ENCODE results near the gene ZNRF3. TPM values are rescaled to one million over a fixed set of nuclear protein-coding genes. Genes with fewer than 3 reads are reported as not detected.

ZNRF3 gene
- total RNA-seq, 2 donors from 2014 or later = 7.8 to 8.6 TPM

DNA sequence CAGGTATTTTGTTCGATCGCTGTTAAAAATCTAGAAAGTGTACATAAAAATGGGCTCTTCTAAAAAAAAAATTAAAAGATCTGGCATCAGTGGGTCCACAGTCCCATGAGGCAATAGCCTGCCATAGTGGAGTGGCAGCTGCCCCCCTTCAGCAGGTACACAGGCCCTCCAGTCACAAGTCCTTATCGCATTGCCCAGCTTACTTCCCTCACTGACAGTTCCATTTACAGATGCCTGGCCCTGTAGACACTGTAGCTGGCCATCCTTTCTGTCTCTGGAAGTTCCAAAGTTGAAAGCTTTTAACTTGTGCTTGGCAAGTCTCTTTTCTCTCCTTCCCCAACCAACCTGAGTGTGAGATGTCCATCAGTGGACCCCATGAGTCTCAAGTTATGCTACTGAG, 11.4 kb downstream of the ZNRF3 start:
- Histone ChIP-seq H3K4me1 (peaks cover 11% of the 10 kb centered on the region), H3K27ac (no peak overlapping the region), H3K9me3 (no peaks in the 10 kb centered on the region), H3K4me3 (no peak overlapping the region), H3K27me3 (no peaks in the 10 kb centered on the region), H3K36me3 (replicated peaks in 1 of 2; ENCODE audit: insufficient read depth in 1 of 2, low read depth in 2 of 2) (no peaks in the 10 kb centered on the region)
- TF ChIP-seq POLR2A (IDR thresholded peaks at IDR 0.05) = no peak
- TF ChIP-seq, protein P1, sequence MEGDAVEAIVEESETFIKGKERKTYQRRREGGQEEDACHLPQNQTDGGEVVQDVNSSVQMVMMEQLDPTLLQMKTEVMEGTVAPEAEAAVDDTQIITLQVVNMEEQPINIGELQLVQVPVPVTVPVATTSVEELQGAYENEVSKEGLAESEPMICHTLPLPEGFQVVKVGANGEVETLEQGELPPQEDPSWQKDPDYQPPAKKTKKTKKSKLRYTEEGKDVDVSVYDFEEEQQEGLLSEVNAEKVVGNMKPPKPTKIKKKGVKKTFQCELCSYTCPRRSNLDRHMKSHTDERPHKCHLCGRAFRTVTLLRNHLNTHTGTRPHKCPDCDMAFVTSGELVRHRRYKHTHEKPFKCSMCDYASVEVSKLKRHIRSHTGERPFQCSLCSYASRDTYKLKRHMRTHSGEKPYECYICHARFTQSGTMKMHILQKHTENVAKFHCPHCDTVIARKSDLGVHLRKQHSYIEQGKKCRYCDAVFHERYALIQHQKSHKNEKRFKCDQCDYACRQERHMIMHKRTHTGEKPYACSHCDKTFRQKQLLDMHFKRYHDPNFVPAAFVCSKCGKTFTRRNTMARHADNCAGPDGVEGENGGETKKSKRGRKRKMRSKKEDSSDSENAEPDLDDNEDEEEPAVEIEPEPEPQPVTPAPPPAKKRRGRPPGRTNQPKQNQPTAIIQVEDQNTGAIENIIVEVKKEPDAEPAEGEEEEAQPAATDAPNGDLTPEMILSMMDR (IDR thresholded peaks at IDR 0.05) = no peak
- intact Hi-C loops (cut with DNase I) = no loop called here
- WGBS, 2 donors = 75 to 88% methylated on average over 3 of the region's 3 CpGs
- DNase-seq (no peak), ATAC-seq (no peak)

- H3K27me3 ChIP-seq = no peaks in the 10 kb centered on the region
- no peak overlapping the region for H3K4me3 ChIP-seq
- ATAC-seq = no peak
- intact Hi-C loops (cut with DNase I) = no loop called here
- DNase-seq = no peak
- 78 to 89% methylated on average over 2 of the region's 2 CpGs for WGBS, 2 donors
- no peaks in the 10 kb centered on the region for H3K9me3 ChIP-seq
- H3K27ac ChIP-seq = no peak overlapping the region
- TF ChIP-seq POLR2A (IDR thresholded peaks at IDR 0.05) = no peak
- TF ChIP-seq, protein P1 (IDR thresholded peaks at IDR 0.05) = no peak
- peaks cover 11% of the 10 kb centered on the region for H3K4me1 ChIP-seq
- H3K36me3 ChIP-seq (replicated peaks in 1 of 2; ENCODE audit: insufficient read depth in 1 of 2, low read depth in 2 of 2) = no peaks in the 10 kb centered on the region
These were observed 13.2 kb downstream of the ZNRF3 start for GRCh38 chr22:28896611-28897010.

- Histone ChIP-seq H3K36me3 (replicated peaks in 1 of 2; ENCODE audit: insufficient read depth in 1 of 2, low read depth in 2 of 2) (no peaks in the 10 kb centered on the region), H3K9me3 (no peaks in the 10 kb centered on the region), H3K27me3 (no peaks in the 10 kb centered on the region), H3K4me1 (peaks cover 5% of the 10 kb centered on the region), H3K4me3 (no peak overlapping the region), H3K27ac (no peak overlapping the region)
- 91 to 94% methylated on average over 4 of the region's 4 CpGs for WGBS, 2 donors
- intact Hi-C loops (cut with DNase I) = no loop called here
- DNase-seq = no peak
- TF ChIP-seq POLR2A (IDR thresholded peaks at IDR 0.05) = no peak
- TF ChIP-seq, protein P1 (IDR thresholded peaks at IDR 0.05) = no peak
- no peak for ATAC-seq
These were observed 14.9 kb downstream of the ZNRF3 start for GRCh38 chr22:28898233-28898629.

- no peak for ATAC-seq
- intact Hi-C loops (cut with DNase I) = no loop called here
- H3K9me3 ChIP-seq = no peaks in the 10 kb centered on the region
- H3K4me3 ChIP-seq = no peak overlapping the region
- no peaks in the 10 kb centered on the region for H3K36me3 ChIP-seq (replicated peaks in 1 of 2; ENCODE audit: insufficient read depth in 1 of 2, low read depth in 2 of 2)
- no peak overlapping the region for H3K27ac ChIP-seq
- peaks cover 16% of the 10 kb centered on the region for H3K4me1 ChIP-seq
- H3K27me3 ChIP-seq = no peaks in the 10 kb centered on the region
- TF ChIP-seq, protein P1 (IDR thresholded peaks at IDR 0.05) = no peak
- no peak for TF ChIP-seq POLR2A (IDR thresholded peaks at IDR 0.05)
- DNase-seq = no peak
- WGBS, 2 donors = 70 to 84% methylated on average over 9 of the region's 9 CpGs
These were observed 16.0 kb downstream of the ZNRF3 start for GRCh38 chr22:28899199-28899853.

DNA sequence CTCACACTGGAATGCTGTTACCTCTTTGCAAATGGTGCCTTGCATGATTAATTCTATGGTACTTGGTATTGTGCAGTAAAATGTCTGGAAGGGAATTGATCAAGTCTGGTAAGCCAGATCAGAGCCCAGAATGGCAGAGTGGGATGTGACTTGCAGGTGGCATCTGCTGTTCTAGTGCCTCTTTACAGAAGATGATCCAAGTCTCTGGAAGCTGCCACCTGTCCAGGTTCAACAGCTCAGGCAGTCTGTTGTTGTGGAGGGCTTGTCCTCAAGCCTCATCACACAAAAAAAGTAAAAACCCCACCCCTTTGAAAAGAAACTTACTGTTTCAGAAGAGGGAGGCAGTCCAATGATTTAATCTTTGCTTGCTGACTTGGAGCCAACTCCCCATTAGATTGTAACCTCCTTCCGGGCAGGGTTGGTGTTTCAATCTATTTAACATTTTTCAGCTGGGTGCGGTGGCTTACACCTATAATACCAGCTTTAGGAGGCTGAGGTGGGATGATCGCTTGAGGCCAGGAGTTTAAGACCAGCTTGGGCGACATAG, 17.1 kb downstream of the ZNRF3 start:
- intact Hi-C loops (cut with DNase I) = no loop called here
- Histone ChIP-seq H3K4me3 (no peak overlapping the region), H3K27ac (no peak overlapping the region), H3K27me3 (no peaks in the 10 kb centered on the region), H3K9me3 (no peaks in the 10 kb centered on the region), H3K36me3 (replicated peaks in 1 of 2; ENCODE audit: insufficient read depth in 1 of 2, low read depth in 2 of 2) (no peaks in the 10 kb centered on the region), H3K4me1 (peaks cover 28% of the 10 kb centered on the region)
- TF ChIP-seq, protein P1 (IDR thresholded peaks at IDR 0.05) = no peak
- TF ChIP-seq POLR2A (IDR thresholded peaks at IDR 0.05) = no peak
- DNase-seq = no peak
- WGBS, 2 donors = 79 to 85% methylated on average over 4 of the region's 4 CpGs
- ATAC-seq = no peak

All from body of pancreas (tissue), 4 donors.